Brain microvascular endothelial cell (primary cell): Measurements from ENCODE around the gene PHF21A.
"Not testable (repeated sequence)": the region's sequence is repeated elsewhere in the genome, so short reads cannot be mapped to it uniquely, and the experiment has no call there.

Experiments
- DNase-seq: peaks from one replicate; pipeline ENCODE4 v3.0.0-alpha.2; 2020
- H3K27ac ChIP-seq: fragments of 250-450 bp; sonication (Bioruptor Pico); 2 replicates; pipeline ENCODE4 v1.5.1; 2020; ENCODE audit warnings: mild to moderate bottlenecking, moderate library complexity
- H3K27me3 ChIP-seq: fragments of 250-450 bp; sonication (Bioruptor Pico); replicated peaks from 2 replicates; pipeline ENCODE4 v1.5.1; 2020; ENCODE audit warnings: mild to moderate bottlenecking
- H3K36me3 ChIP-seq: fragments of 250-450 bp; sonication (Bioruptor Pico); replicated peaks from 2 replicates; pipeline ENCODE4 v1.5.1; 2020; ENCODE audit warnings: mild to moderate bottlenecking
- H3K4me3 ChIP-seq: 2 replicates; pipeline ENCODE4 v1.5.1; 2011; ENCODE audit warnings: low read depth, mild to moderate bottlenecking, control low read depth, low read length, moderate library complexity
- in situ Hi-C: cut with HindIII; loops from 2 replicates; pipeline ENCODE4 v1.10.0; 2017; ENCODE audit warnings: low sequenced_read_pairs, low pct_ligation_motif_present
- TF ChIP-seq, protein P1 (sequence below): IDR thresholded peaks from 2 replicates; pipeline ENCODE4 v1.5.1; 2011; ENCODE audit warnings: low read depth, mild to moderate bottlenecking, moderate library complexity, low read length, control low read depth, inconsistent platforms; ENCODE audit errors: missing control alignments

PHF21A gene

DNA sequence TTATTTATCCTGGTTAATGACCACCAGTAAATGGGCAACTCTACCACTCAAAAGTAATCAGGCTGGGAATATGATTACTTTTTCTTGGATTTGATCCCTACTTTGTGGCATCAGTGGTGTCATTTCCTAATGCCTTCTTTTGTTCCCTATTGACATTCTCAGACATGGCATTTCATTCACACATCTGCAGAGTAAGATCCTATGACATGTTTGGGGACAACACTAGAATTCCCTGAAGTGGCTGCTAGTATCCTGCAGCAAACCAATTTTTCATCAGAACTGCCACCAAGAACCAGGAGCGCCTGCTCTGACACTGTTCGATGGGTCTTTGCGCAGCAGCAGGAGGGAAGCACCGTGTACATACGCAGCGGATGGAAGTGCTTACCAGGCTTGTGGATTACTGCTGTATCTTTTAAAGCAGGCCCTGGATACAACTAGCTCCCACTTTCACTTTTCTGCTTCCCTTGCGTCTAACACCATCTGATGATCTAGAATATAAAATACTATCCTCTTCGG, 101.1 kb downstream of the PHF21A start:
- Histone ChIP-seq H3K27me3 (no peaks in the 10 kb centered on the region), H3K4me3 (no peak overlapping the region), H3K27ac (no peak overlapping the region), H3K36me3 (no peaks in the 10 kb centered on the region)
- TF ChIP-seq, protein P1, sequence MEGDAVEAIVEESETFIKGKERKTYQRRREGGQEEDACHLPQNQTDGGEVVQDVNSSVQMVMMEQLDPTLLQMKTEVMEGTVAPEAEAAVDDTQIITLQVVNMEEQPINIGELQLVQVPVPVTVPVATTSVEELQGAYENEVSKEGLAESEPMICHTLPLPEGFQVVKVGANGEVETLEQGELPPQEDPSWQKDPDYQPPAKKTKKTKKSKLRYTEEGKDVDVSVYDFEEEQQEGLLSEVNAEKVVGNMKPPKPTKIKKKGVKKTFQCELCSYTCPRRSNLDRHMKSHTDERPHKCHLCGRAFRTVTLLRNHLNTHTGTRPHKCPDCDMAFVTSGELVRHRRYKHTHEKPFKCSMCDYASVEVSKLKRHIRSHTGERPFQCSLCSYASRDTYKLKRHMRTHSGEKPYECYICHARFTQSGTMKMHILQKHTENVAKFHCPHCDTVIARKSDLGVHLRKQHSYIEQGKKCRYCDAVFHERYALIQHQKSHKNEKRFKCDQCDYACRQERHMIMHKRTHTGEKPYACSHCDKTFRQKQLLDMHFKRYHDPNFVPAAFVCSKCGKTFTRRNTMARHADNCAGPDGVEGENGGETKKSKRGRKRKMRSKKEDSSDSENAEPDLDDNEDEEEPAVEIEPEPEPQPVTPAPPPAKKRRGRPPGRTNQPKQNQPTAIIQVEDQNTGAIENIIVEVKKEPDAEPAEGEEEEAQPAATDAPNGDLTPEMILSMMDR = no peak
- DNase-seq = no peak
- in situ Hi-C loops = no loop called here

DNA sequence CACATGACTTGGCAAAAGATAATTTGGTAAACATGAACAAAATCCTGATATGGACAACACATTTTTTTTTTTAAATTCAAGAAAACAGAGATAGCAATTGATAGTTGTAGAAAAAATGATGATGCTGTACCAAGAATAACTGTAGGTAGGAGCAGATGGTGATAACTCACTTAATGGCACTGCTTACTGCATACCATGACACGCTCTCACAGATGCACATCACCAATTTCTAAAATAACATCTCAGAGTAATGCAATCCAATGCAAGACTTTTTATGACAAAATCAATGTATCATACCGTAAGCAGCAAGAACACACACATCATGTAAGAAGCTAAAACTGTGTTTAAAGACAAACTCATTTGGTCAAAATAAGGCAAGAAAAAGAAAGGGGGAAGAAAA, 102.6 kb downstream of the PHF21A start:
- Histone ChIP-seq H3K4me3 (no peak overlapping the region), H3K36me3 (no peaks in the 10 kb centered on the region), H3K27ac (no peak overlapping the region), H3K27me3 (no peaks in the 10 kb centered on the region)
- TF ChIP-seq, protein P1 = no peak
- in situ Hi-C loops = no loop called here
- no peak for DNase-seq

DNA sequence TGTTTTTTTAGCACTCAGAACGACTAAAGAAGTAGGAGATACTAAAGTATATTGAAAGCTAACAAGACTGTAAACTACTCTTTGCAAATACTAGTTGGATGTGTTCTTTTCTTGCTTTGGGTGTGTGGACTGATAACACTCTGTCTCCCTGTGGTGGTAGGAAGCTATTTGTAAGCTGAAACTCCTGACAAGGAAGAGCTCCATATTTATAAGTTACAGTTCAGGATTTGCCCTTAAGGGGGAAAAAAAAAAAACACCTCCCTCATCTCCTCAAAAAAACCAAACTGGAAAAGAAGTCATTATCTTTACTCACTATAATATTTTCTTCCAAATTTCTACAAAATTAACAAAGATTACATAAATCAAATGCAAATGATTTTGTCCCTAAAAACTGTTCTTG, 103.9 kb downstream of the PHF21A start:
- no peak overlapping the region for H3K4me3 ChIP-seq
- no peaks in the 10 kb centered on the region for H3K36me3 ChIP-seq
- TF ChIP-seq, protein P1 = no peak
- no peaks in the 10 kb centered on the region for H3K27me3 ChIP-seq
- in situ Hi-C loops = no loop called here
- DNase-seq = no peak
- no peak overlapping the region for H3K27ac ChIP-seq

DNA sequence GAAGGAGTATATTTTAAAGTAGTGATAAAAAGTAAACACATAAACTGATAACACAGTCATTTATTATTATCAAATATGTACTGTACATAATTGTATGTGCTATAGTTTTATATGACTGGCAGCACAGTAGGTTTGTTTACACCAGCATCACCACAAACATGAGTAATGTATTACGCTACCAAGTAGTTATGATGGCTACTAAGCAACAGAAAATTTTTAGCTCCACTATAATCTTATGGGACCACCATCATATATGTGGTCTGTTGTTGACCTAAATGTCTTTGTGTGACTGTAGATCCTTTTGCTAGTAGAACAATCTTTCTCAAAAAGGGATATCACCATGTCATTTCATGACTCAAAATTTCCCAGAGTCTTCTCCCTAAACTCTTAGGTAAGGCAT, 105.3 kb downstream of the PHF21A start:
- TF ChIP-seq, protein P1 = no peak
- no peaks in the 10 kb centered on the region for H3K27me3 ChIP-seq
- H3K4me3 ChIP-seq = no peak overlapping the region
- no peaks in the 10 kb centered on the region for H3K36me3 ChIP-seq
- no peak overlapping the region for H3K27ac ChIP-seq
- in situ Hi-C loops = no loop called here
- DNase-seq = no peak

DNA sequence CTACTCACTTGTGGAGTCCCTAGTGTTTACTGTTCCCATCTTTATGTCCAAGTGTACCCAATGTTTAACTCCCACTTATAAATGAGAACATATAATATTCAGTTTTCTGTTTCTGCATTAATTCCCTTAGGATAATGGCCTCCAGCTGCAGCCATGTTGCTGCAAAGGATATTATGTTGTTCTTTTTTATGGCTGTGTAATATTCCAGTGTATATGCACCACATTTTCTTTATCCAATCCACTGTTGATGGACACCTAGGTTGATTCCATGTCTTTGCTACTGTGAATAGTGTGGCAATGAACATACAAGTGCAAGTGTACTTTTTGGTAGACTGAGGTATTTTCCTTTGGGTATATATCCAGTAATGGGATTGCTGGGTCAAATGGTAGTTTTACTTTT, 107.1 kb downstream of the PHF21A start:
- H3K27me3 ChIP-seq, H3K27ac ChIP-seq, H3K36me3 ChIP-seq, DNase-seq, in situ Hi-C loops, H3K4me3 ChIP-seq: not testable (repeated sequence)

DNA sequence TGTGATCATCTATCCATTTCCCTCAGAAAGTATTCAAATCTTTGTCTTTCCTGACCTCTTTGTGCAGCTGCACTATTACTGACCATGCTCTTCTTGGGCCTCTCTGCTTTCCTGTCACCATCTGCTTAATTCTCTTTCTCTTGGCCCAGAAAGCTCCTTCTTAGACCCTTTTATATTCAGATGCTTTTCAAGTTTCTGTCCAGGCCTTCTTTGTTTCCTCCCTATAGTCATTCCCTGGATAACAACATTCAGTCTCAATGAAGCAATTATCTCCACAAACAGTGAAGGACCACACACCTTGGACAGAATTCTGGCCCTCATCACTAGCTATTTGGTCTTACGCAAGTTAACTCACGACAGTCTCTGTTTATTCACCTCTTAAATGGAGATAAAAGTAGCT, 109.1 kb downstream of the PHF21A start:
- Histone ChIP-seq H3K27ac (no peak overlapping the region), H3K4me3 (no peak overlapping the region), H3K36me3 (no peaks in the 10 kb centered on the region), H3K27me3 (no peaks in the 10 kb centered on the region)
- no peak for DNase-seq
- in situ Hi-C loops = no loop called here
- TF ChIP-seq, protein P1 = no peak
